Spleen (tissue), 7 donors: Measurements from ENCODE around the gene CDC42EP3.

ENCODE experiments used
- POLR2A ChIP-seq, 3 donors: fragments of 450-650 bp; IDR thresholded peaks; one replicate each; pipeline ENCODE4 v1.5.1; 2017; ENCODE audit warnings: antibody characterized with exemption in 3 of 3, mild to moderate bottlenecking in 1 of 3
- POLR2AphosphoS5 ChIP-seq, 3 donors: sonication (generic); formaldehyde crosslinking; IDR thresholded peaks; one replicate each; pipeline ENCODE4 v1.5.1; 2017; ENCODE audit warnings: antibody characterized with exemption in 3 of 3
- TF ChIP-seq, protein P1 (sequence below), 11 experiments: fragments of 200-600 bp in 7 of 11; fragments of 450-650 bp in 4 of 11; sonication (generic) in 4 of 11; IDR thresholded peaks in 8 of 11; conservative IDR thresholded peaks in 3 of 11; 1 replicate in 7 of 11; 2 replicates in 4 of 11; pipeline versions ENCODE4 v1.4.0 to v1.8.0; 2016 to 2021; ENCODE audit warnings: antibody characterized with exemption in 11 of 11, inconsistent platforms in 4 of 11, mild to moderate bottlenecking in 1 of 11
- donor health status: DM: no; HTN: no; CAD: no; lungs with moderate emphysema.
- donor health status: DM: no; HTN: no; CAD: no.
- donor health status: DM: no; HTN: no; CAD: no.

GRCh38 chr2:37705191-37705590, 33.7 kb upstream of the CDC42EP3 start:
- TF ChIP-seq, protein P1, sequence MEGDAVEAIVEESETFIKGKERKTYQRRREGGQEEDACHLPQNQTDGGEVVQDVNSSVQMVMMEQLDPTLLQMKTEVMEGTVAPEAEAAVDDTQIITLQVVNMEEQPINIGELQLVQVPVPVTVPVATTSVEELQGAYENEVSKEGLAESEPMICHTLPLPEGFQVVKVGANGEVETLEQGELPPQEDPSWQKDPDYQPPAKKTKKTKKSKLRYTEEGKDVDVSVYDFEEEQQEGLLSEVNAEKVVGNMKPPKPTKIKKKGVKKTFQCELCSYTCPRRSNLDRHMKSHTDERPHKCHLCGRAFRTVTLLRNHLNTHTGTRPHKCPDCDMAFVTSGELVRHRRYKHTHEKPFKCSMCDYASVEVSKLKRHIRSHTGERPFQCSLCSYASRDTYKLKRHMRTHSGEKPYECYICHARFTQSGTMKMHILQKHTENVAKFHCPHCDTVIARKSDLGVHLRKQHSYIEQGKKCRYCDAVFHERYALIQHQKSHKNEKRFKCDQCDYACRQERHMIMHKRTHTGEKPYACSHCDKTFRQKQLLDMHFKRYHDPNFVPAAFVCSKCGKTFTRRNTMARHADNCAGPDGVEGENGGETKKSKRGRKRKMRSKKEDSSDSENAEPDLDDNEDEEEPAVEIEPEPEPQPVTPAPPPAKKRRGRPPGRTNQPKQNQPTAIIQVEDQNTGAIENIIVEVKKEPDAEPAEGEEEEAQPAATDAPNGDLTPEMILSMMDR (IDR thresholded peaks at IDR 0.05 in 8 of 11, conservative IDR thresholded peaks at IDR 0.05 in 3 of 11), result no peak
- TF ChIP-seq POLR2AphosphoS5 (IDR thresholded peaks at IDR 0.05) (no peak), POLR2A (IDR thresholded peaks at IDR 0.05) (no peak)
